Tibial nerve (tissue), 4 donors: Measurements from ENCODE around the gene DPCD. TPM values are rescaled to one million over a fixed set of nuclear protein-coding genes. Genes with fewer than 3 reads are reported as not detected.
A peak's percentile ranks its signal among the peaks of the same experiment; 100 is the strongest.

Source experiments
- DNase-seq, 2 donors: peaks; one replicate each; pipeline ENCODE4 v3.0.0-alpha.2; 2019; ENCODE audit warnings: low spot score in 2 of 2
- H3K27ac ChIP-seq, 4 donors: fragments of 200-600 bp; sonication (generic) in 3 of 4; one replicate each; pipeline ENCODE4 v1.5.1; 2017 to 2019; ENCODE audit warnings: mild to moderate bottlenecking in 1 of 4
- H3K27me3 ChIP-seq, 2 donors: fragments of 200-600 bp; sonication (generic) in 1 of 2; one replicate each; pipeline versions ENCODE4 v1.5.1 to v1.6.0; 2017 to 2019
- H3K36me3 ChIP-seq, 3 donors: fragments of 200-600 bp; sonication (generic); one replicate each; pipeline ENCODE4 v1.5.1; 2018 to 2019
- H3K4me1 ChIP-seq, 4 donors: fragments of 200-600 bp; sonication (generic) in 3 of 4; one replicate each; pipeline ENCODE4 v1.5.1; 2017 to 2019
- H3K4me3 ChIP-seq, 4 donors: fragments of 200-600 bp; sonication (generic) in 3 of 4; one replicate each; pipeline ENCODE4 v1.5.1; 2017 to 2019; ENCODE audit warnings: mild to moderate bottlenecking in 1 of 4, moderate library complexity in 1 of 4
- H3K9me3 ChIP-seq, 4 donors: fragments of 200-600 bp; sonication (generic) in 3 of 4; one replicate each; pipeline ENCODE4 v1.5.1; 2017 to 2019
- EP300 ChIP-seq, 2 donors: sonication (generic); formaldehyde crosslinking; IDR thresholded peaks; one replicate each; pipeline ENCODE4 v1.6.1; 2017; ENCODE audit warnings: antibody characterized with exemption in 2 of 2, mild to moderate bottlenecking in 1 of 2
- POLR2A ChIP-seq, 2 donors: fragments of 450-650 bp; IDR thresholded peaks; one replicate each; pipeline ENCODE4 v1.6.1; 2017; ENCODE audit warnings: antibody characterized with exemption in 2 of 2, mild to moderate bottlenecking in 2 of 2, moderate library complexity in 2 of 2
- WGBS, 2 donors: methylation state at CpG; one replicate each; pipeline ENCODE4 v1.1.5; 2018; 5-methylcytosine and 5-hydroxymethylcytosine counted together
- total RNA-seq, 4 donors: library from RNA; depleted of rRNA; stranded (reverse); fragments of >200 nt; gene quantifications; one replicate each; pipeline ENCODE4 v1.1.0, GENCODE V29; 2016
- TF ChIP-seq, protein P1 (sequence below), 5 experiments: fragments of 200-600 bp in 3 of 5; fragments of 450-650 bp in 2 of 5; sonication (generic) in 3 of 5; IDR thresholded peaks; one replicate each; pipeline ENCODE4 v1.5.1; 2016 to 2019; ENCODE audit warnings: antibody characterized with exemption in 5 of 5, mild to moderate bottlenecking in 3 of 5, moderate library complexity in 2 of 5

Gene DPCD
- total RNA-seq, 4 donors from 2014 or later: 6.0 to 28.5 (median 16.3) TPM

DNA sequence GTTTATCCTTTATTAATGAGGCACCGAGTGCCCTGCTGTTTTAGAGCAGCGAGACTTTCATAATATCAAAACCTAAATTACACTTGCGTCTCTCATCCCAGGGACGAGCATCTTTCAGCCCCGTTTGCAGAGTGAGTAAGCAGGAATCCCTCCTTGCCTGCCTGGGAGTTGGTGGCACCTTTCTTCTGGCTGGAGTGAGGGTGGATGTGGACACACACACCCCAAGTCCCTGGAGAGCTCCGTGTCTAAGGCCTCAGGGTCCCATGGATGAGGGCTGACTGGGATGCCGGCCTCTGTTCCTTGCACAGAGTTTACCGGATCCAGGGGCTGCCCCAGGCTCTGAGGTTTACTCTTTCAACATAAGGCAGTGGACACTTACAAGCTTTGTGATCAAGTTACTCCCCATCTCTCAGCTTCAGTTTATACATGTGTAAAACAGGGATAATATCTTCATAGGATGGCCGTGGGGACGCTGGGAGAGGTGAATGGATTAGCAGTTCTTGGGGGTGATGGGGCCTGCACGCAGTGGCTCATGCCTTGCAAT lies 24.6 kb upstream of the DPCD start:
- Histone ChIP-seq H3K9me3 (no peaks in the 10 kb centered on the region), H3K4me3 (no peak overlapping the region), H3K36me3 (no peaks in the 10 kb centered on the region), H3K27me3 (peaks cover 0 to 89% of the 10 kb centered on the region in 2 donors), H3K27ac (no peak overlapping the region), H3K4me1 (peaks cover 0 to 9% (median 2%) of the 10 kb centered on the region in 4 donors)
- 60 to 61% methylated on average over 11 of the region's 11 CpGs for WGBS, 2 donors
- TF ChIP-seq EP300 (IDR thresholded peaks at IDR 0.05): no peak
- no peak for TF ChIP-seq POLR2A (IDR thresholded peaks at IDR 0.05)
- DNase-seq: no peak

DNA sequence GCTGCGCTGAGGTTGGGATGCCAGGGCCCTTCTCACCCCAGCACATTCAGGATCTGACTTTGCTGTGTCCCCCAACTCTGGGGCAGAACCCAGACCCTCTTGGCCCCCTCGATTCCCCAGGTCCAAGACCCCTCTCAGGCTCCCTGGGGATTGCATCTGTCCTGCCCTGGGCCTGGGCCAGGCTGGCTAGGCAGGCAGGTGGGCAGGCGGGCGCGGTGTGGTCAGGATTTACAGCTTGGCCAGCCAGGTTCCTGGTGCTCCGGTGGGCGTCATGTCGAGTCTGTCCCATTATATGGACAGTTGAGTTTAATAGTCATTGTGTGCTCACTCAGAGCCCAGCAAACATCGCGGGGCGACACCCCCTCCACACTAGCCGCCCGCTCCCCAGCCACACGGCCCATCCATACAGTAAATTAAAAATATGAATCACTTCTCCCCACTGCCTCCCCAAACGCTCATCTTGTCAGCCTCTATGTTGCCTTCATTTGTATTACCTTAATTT lies 23.6 kb upstream of the DPCD start:
- no peaks in the 10 kb centered on the region for H3K36me3 ChIP-seq
- DNase-seq: no peak
- WGBS, 2 donors: 71 to 73% methylated on average over 15 of the region's 15 CpGs
- H3K27me3 ChIP-seq: peaks cover 0 to 98% of the 10 kb centered on the region in 2 donors
- no peak overlapping the region for H3K27ac ChIP-seq
- TF ChIP-seq, protein P1, sequence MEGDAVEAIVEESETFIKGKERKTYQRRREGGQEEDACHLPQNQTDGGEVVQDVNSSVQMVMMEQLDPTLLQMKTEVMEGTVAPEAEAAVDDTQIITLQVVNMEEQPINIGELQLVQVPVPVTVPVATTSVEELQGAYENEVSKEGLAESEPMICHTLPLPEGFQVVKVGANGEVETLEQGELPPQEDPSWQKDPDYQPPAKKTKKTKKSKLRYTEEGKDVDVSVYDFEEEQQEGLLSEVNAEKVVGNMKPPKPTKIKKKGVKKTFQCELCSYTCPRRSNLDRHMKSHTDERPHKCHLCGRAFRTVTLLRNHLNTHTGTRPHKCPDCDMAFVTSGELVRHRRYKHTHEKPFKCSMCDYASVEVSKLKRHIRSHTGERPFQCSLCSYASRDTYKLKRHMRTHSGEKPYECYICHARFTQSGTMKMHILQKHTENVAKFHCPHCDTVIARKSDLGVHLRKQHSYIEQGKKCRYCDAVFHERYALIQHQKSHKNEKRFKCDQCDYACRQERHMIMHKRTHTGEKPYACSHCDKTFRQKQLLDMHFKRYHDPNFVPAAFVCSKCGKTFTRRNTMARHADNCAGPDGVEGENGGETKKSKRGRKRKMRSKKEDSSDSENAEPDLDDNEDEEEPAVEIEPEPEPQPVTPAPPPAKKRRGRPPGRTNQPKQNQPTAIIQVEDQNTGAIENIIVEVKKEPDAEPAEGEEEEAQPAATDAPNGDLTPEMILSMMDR (IDR thresholded peaks at IDR 0.05): no peak
- TF ChIP-seq POLR2A (IDR thresholded peaks at IDR 0.05) (no peak), EP300 (IDR thresholded peaks at IDR 0.05) (no peak)
- H3K9me3 ChIP-seq: no peaks in the 10 kb centered on the region
- H3K4me3 ChIP-seq: no peak overlapping the region
- H3K4me1 ChIP-seq: peaks cover 0 to 12% (median 3%) of the 10 kb centered on the region in 4 donors

DNA sequence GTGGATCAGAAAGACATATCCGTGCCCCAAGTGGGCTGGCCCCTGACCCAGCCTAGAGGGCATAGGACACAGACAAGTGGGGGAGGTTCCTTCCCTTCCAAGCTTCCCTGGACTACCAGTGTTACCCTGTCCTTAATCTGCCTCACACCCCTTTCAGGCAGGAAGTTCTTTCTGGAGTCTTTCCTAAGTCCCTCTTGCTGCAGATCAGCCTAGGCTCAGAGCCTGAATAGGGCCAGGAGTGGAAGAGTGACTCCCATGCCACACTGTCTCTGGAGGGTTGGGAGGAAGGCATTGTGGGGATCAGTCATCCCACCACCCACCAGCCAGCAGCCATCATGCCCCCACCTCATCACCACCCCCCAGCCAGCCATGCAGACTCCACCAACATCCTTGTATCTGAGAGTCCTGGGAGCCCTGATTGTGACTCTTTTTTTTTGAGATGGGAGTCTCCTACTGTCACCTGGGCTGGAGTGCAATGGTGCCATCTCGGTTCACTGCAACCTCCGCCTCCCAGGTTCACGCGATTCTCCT lies 22.7 kb upstream of the DPCD start:
- WGBS, 2 donors: 87 to 89% methylated on average over 5 of the region's 5 CpGs

DNA sequence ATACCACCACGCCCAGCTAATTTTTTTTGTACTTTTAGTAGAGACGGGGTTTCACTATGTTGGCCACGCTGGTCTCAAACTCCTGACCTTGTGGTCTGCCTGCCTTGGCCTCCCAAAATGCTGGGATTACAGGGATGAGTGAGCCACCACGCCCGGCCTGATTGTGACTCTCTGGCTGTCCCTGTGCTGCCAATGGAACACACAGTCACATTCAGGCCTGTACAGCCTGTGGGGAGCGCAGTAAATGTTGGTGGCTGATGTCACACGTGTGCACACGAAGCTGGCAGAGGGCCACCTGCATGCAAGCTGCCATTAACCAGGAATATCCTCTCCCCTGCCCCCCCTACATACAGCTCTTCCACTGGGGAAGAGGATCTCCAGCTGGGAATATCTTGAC lies 22.2 kb upstream of the DPCD start:
- TF ChIP-seq, protein P1 (IDR thresholded peaks at IDR 0.05): no peak
- TF ChIP-seq POLR2A (IDR thresholded peaks at IDR 0.05): no peak
- no peak for TF ChIP-seq EP300 (IDR thresholded peaks at IDR 0.05)
- no peak overlapping the region for H3K4me3 ChIP-seq
- no peaks in the 10 kb centered on the region for H3K9me3 ChIP-seq
- 62 to 66% methylated on average over 8 of the region's 8 CpGs for WGBS, 2 donors
- no peak for DNase-seq
- peaks cover 0 to 26% (median 12%) of the 10 kb centered on the region in 4 donors for H3K4me1 ChIP-seq
- H3K36me3 ChIP-seq: no peaks in the 10 kb centered on the region
- peaks cover 4 to 90% of the 10 kb centered on the region in 2 donors for H3K27me3 ChIP-seq
- H3K27ac ChIP-seq: no peak overlapping the region

More for the DNA sequence above, 22.7 kb upstream of the DPCD start:
- H3K4me3 ChIP-seq: no peak overlapping the region
- H3K4me1 ChIP-seq: peaks cover 0 to 21% (median 8%) of the 10 kb centered on the region in 4 donors
- DNase-seq: no peak
- no peaks in the 10 kb centered on the region for H3K36me3 ChIP-seq
- TF ChIP-seq, protein P1 (IDR thresholded peaks at IDR 0.05): no peak
- TF ChIP-seq EP300 (IDR thresholded peaks at IDR 0.05) (no peak), POLR2A (IDR thresholded peaks at IDR 0.05) (no peak)
- H3K27me3 ChIP-seq: peaks cover 4 to 95% of the 10 kb centered on the region in 2 donors
- no peak overlapping the region for H3K27ac ChIP-seq
- no peaks in the 10 kb centered on the region for H3K9me3 ChIP-seq

DNA sequence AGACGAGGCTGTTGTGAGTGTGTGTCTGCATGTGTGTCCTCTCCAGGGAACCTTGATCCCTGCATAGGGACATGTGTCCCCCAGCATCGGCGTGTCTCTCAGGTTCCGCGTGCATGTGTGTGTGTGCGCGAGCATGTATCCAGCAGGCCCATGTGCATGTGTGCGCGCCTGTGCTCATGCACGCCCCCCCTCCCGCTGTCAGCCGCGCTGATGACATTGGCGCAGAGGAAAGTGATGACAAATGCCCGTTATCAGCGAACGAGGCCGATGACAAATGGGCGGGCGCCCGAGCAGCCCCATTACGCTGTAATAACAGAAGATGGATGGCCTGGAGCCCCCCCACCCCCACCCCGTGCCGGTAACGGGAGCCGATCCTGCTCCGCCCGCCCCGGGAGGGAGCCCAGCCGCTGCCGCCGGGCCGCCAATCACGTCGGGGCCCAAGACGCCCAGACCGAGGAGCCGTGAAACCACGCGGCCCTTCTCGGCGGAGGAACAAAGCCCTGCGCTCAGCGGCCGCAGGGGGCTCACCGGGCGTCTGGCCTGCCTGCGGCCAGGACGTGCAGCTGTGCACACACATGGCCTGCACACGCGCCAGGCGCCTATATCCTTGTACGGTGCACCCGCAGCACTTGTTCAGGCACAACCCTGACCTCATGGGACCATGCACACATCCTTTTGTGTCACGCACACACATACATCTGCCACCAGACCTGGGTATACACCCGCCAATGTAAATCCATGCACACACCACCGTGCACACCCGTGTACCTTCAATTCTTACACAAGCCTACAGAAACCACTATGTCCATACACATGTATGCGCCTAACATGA lies 21.6 kb upstream of the DPCD start:
- Histone ChIP-seq H3K9me3 (no peaks in the 10 kb centered on the region), H3K27ac (no peak overlapping the region), H3K4me1 (peaks cover 0 to 29% (median 12%) of the 10 kb centered on the region in 4 donors), H3K4me3 (peak overlapping the region in 1 of 4 donors; percentile 6), H3K36me3 (no peaks in the 10 kb centered on the region), H3K27me3 (peaks cover 4 to 84% of the 10 kb centered on the region in 2 donors)
- no peak for DNase-seq
- 17 to 35% methylated on average over 21 to 59 of the region's 59 CpGs for WGBS, 2 donors
- TF ChIP-seq EP300 (IDR thresholded peaks at IDR 0.05): no peak
- TF ChIP-seq POLR2A (IDR thresholded peaks at IDR 0.05): no peak
- TF ChIP-seq, protein P1 (IDR thresholded peaks at IDR 0.05): no peak
